Testis (tissue), 2 donors: ENCODE measurements around the gene SLC7A6OS.

Experiments used
- CTCF ChIP-seq, 3 experiments: fragments of 450-650 bp in 2 of 3; fragments of 200-600 bp in 1 of 3; sonication (generic) in 1 of 3; IDR thresholded peaks; one replicate each; pipeline ENCODE4 v1.5.1; 2016 to 2019; ENCODE audit warnings: antibody characterized with exemption in 3 of 3, mild to moderate bottlenecking in 2 of 3, moderate library complexity in 1 of 3
- POLR2A ChIP-seq: fragments of 450-650 bp; IDR thresholded peaks from one replicate; pipeline ENCODE4 v1.6.1; 2017; ENCODE audit warnings: antibody characterized with exemption, mild to moderate bottlenecking, moderate library complexity

GRCh38 chr16:68351463-68351862 is 40.7 kb upstream of the SLC7A6OS start:
- TF ChIP-seq CTCF (IDR thresholded peaks at IDR 0.05): no peak
- TF ChIP-seq POLR2A: no peak
